HG02642 (cell line): Measurements from ENCODE around the gene ZNF202.
A peak's percentile ranks its signal among the peaks of the same experiment; 100 is the strongest.
"Not testable (repeated sequence)": the region's sequence is repeated elsewhere in the genome, so short reads cannot be mapped to it uniquely, and the experiment has no call there.

Experiments
- ATAC-seq: cut with Tn5 transposase; IDR thresholded peaks from one replicate; pipeline ENCODE4 v1.9.1; 2021; ENCODE audit warnings: mild to moderate bottlenecking; ENCODE audit not compliant: unreplicated experiment, poor library complexity

Gene ZNF202

DNA sequence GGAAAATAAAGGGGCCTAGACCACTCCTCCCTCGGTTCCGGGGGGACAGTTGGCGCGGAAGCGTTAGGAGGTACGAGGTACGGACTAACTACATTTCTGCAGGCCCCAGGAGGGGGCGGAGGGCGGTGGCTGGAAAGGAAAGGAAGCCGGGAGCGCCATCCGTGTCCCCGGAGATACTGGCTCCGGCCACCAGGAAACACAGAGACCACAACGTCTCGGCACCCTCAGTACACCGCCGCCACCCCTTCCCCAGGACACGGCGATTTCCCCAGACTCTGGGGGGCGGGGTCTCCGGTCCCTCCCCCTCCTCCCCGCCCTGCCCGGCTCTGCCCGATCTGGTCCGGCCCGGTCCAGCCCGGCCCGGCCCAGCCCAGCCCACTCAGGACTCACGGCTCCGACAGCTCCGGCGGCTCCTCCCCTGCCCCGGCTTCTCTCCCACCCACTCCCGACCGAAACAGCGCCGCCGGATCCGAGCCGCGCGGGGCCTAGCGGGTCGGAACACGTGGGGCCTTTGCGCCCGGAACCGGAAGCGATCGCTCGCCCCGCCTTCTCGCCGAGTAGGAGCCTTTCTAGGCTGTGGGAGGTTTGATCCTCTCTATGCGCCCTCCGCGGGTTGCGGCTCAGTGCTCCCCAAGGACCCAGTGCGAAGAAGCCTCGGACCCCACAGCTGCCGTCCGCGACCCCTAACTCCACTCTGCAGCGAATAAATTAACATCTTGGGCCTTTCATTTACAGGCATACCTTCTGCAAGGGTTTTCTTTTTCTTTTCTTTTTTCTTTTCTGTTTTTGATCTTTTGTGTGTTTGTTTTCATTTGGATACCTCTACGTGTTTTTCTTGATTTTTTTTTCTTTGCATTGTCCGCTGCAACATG, at the start of gene ZNF202:
Gene ZNF202 (minus strand): TSS at position 502 of the 872 bp plus-strand sequence. CDS start 10,772 bp downstream, outside the sequence.
- peak; percentile 99 for ATAC-seq

DNA sequence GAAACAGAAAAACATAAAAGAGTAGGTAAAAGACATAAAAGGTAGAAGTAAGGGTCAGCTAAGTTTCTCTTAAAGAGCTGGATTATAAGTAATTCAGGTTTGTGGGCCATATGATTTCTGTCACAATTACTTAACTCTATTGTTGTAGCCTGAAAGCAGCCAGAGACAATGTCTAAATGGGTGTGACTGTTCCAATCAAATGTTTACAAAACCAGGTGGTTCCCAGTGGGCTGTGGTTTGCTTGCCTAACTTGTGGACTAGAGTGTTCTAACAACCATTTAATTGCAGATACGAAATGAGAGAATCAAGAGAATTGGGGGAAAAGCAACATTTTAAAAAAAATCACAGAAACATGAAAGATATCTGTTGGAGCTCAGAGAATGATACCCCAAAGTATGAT, 42.1 kb upstream of the ZNF202 start:
- ATAC-seq: no peak

DNA sequence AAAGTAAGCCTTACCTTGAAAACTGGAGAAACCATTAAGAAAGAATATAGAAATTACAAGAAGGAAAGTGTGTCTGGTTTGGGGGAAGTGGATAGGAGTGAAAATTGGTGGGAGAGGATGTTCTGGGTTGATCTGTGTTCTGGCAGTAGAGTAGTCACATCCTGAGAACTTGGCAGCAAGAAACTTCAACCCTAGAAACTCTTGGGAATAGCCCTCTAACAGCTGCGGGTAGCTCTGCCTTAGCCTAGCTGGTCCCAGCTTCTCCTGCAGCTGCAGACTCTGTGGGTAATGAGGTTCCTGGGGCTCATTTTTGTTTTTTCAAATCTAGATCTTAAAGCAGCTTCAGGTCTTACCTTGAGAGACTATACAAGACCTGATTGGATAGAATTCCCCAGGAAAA, 37.1 kb upstream of the ZNF202 start:
- no peak for ATAC-seq

DNA sequence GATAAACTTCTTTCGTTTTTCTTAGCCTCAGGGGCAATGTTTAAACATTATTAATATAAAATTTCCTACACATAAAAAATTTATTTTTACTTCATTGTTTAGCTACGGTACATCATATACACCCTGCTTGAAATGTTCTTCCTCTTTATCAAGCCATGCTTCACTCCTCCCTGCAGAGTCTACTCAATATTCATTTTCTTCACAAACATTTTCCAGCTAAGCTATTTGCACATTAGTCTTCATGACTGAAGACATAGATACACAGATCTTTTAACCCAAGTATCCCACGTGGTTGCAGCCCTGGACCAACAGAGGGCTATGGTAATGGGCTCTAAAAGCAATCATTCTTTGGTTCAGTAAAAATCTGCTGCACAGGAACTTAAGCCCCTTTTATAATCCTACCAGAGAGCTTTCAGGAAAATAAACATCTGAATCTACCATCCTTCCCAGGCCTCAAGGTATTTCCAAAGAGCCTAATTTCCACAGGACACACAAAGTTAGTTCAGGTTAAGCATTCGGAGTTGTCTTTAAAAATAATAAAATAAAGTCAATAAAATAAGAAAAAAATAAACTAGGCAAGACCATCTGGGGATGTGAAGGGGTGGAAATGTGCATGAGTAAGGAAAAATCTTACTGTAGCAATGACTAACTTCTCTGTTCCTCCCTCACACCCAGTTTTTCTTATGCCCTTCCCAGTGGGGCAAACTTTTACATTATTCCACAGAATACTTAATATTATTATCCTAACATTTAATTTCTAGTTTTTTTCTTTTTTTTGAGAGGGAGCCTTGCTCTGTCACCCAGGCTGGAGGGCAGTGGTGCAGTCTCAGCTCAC, 34.5 kb upstream of the ZNF202 start:
- no peak for ATAC-seq

DNA sequence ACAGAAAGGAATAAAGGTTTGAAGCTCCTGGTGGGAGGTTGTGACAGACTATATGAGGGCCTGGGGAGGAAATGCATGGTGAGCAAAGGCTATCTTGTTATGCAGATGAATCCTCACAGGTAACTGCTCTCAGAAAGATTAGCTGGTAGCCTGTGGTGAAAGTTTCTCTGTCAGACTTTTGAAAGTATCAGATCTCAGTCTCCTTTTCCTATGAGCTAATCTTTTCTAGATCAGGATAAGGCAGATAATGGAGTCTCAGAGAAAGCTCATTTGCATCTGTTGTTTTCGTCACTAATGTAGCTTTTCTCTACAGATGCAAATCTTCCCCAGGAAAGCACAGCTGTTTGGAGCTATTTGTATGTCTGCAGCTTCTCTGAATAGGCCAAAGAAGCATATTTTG, 33.8 kb upstream of the ZNF202 start:
- ATAC-seq: peak; percentile 59

DNA sequence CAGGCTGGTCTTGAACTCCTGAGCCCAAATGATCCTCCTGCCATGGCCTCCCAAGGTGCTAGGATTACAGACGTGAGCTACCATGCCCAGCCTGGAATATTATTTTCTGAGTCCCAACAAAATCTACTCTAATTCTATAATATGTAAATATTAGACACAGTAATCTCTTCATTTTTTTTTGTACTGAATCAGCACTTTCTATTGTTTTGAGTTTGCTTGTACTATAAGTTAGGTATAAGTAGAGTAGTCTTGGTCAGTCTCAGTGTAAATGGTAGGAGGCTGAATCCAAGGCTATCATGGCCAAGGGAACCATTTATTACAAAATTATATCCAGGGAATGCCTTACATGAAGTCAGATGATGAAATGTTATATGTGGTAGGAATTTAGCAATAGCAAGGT, 32.5 kb upstream of the ZNF202 start:
- ATAC-seq: no peak

DNA sequence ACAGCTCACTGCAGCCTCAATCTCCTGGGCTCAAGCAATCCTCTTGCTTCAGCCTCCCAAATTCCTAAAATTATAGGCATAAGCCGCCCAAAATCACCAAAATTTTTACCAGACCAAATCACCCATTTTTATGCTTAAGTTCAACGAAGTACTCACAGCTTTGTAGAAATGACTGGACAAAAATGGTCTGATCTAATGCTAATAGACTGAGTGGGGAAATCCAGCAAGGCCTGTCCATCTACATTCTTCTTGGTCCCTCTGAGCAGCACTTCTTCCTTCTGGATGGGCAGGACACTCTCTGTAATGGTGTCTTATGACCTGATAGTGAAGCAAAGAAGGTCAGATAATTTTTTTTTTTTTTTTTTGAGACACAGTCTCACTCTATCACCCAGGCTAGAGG, 31.6 kb upstream of the ZNF202 start:
- no peak for ATAC-seq

DNA sequence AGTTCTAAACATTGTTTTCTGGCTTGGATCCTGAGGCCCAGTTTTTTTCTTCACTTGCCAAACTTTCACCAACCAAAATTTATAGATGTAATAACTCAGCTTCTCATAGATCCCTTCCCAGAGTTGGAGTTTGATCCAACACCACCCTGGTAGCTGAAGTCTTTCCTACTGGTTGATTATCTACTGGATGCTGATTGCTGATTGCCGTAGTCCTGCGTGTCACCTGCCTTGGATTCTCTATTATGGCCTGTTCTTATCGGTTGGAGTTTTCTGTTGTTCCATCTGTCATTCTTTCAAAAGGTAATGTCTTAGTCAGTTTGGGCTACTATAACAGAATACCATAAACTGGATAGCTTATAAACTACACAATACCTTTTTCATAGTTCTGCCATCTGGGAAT, 30.2 kb upstream of the ZNF202 start:
- ATAC-seq: no peak

DNA sequence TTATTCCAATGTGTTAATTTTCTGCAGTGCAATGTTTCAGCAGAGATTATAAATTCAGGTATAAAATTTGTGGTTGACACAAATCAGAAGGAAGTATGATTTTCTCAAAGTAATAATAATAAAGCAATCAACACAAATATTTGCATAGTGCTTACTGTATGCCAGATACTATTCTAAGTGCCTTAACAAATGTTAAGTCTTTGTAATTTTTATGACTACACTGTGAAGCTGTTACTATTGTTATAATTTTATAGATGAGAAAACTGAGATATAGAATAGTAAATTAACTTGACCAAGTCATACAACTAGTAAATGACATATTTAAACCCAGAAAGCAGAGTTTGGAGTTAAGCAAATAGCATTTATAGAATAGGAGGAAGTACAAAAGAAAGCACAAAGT, 29.3 kb upstream of the ZNF202 start:
- no peak for ATAC-seq

DNA sequence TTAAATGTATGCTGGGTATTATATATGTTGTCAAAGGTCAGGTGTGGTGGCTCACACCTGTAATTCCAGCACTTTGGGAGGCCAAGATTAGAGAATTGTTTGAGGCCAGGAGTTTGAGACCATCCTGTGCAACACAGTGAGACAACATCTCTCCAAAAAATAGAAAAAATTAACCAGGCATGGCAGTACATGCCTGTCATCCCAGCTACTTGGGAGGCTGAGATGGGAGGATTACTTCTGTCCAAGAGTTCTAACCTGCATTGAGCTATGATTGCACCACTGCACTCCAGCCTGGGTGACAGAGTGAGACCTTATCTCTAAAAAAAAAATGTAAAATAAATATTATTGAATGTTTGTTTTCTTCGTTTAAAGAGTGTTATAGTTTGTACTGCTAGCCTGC, 24.1 kb upstream of the ZNF202 start:
- ATAC-seq: no peak

DNA sequence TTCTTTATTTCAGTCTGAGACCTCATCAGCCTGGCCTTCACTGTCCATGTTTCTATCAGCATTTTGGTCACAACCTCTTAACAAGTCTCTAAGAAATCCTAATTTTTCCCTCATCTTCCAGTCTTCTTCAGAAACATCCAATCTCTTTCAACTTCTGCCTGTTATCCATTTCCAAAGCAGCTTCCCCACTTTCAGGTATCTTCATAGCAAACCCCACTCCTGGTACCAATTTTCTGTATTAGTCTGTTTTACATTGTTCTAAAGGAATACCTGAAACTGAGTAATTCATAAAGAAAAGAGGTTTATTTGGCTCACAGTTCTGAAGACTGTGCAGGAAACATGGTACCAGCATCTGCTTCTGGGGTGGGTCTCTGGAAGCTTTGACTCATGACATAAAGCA, 21.0 kb upstream of the ZNF202 start:
- no peak for ATAC-seq

DNA sequence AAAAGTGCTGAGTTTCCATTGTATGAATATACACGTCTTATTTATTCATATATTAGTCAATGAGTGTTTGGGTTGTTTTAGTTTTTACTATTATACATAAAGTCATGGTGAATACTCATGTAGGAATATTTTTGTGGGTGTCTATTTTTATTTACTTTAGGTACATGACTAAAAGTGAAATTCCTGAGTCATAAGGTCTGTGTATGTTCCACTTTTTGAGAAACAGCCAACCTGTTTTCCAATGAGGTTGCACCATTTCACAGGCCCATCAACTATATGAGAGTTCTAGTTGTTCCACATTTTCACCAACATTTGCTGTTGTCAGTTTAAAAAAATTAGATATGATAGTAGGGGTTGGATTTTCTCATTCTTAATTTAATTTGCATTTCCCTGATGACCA, 19.4 kb upstream of the ZNF202 start:
- ATAC-seq: peak; percentile 72

DNA sequence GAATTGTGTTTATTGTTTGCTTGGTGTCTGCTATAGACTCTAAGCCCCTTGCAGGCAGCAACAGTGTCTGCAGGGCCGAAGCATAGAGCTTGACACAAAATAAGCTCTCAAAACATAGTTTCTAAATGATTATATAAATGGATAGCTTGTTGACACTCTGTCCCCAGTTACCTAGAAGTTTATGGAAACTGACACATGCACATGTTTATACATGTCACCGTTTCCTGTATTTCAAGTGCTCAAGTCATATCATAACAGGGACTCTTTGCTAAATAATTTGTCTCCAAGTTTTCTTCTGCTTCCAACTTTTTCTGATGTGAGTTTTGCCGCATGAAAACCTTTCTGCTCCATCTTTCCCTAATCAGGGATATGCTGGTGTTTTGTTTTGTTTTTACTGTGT, 16.5 kb upstream of the ZNF202 start:
- no peak for ATAC-seq

DNA sequence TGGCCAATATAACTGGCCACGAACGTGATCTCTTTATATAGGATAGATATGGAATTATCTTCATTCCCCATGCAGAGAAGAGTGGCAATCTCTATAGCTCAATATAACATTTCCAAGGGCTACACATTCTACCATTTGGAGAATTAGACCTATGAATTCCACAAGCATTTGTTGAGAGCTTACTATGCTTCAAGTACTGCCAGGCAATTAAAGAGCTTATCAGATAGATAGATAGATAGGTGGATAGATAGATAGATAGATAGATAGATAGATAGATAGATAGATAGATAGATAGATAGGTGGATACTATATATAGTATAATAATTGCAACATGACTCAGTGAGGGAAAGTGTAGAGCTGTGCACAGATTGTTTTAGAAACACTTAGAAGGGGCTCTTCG, 14.4 kb upstream of the ZNF202 start:
- no peak for ATAC-seq

DNA sequence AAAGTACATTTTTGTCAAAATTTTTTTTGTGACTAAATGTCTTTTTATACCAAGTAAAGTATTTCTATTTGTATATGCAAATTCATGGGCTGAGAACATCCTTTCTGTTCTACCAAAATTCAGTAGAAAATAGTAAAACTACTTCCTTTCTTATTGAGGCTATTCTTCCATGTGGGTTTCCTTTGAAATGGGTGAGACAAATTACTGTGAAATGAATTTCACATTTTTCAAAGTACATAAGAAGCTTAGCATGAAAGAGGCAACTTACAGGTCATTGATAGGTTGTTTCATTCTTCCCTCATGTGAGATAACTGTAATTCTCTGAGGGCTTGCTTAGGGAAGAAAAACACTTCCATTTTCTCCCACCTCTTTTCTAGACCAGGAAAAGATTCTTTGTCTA, 13.9 kb upstream of the ZNF202 start:
- no peak for ATAC-seq

DNA sequence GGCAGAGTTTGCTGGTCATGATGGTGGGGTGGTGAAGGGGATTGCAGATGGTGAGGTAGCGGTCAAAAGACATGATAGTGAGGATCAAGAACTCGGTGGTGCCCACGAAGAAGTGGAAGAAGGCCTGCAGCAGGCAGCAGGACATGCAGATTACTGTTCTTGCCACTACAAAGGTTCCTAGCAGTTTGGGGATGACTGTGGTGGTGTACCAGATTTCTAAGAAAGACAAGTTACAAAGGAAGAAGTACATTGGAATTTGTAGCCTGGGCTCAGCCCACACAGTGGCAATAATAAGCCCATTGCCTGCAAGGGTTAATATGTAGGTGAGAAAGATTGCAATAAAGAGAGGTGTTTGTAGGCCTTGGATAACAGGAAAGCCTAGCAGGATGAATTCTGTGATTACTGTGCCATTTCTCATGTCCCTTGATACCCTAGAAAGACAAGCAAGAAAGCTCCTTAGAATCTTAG, 12.7 kb upstream of the ZNF202 start, which contains the start of gene OR6X1:
Gene OR6X1 (minus strand): TSS at position 418 of the 468 bp plus-strand sequence. CDS start 0 bp downstream, at position 418.
- no peak for ATAC-seq

DNA sequence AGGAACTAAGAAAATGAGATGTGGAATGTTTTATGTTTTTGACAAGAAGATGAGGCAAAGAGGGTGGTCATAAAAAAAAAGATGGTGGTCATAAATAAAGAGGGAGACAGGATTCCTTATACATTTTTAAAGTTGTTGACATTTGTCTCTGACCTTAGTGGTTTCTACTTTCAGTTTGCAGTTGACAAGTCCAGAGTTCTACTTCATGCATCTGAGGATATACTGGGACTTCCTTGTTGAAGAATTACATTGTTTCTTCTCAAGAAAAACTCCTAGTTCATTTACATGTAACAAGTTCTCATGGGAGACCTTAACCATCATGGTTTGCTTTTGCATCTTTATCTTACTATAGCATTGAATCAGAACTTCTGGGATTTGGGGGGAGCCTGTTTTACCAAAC, 11.7 kb upstream of the ZNF202 start:
- ATAC-seq: no peak

DNA sequence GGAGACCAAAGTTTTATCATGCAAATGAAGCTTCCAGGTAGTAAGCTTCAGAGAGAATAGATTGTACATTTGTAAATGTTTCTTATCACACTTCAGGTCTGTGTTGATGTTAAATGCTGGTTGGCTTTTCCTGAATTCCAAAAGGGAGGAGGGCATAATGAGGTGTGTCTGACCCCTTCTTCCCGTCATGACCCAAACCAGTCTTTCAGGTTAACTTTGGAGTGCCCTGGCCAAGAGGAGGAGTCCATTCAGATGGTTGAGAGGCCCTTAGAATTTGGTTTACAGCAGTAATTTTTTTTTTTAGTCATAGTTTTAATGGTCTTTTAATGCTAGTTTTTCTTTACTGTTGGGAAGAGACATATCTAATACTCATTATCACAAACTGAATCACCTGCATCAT, 10.3 kb upstream of the ZNF202 start:
- ATAC-seq: no peak

DNA sequence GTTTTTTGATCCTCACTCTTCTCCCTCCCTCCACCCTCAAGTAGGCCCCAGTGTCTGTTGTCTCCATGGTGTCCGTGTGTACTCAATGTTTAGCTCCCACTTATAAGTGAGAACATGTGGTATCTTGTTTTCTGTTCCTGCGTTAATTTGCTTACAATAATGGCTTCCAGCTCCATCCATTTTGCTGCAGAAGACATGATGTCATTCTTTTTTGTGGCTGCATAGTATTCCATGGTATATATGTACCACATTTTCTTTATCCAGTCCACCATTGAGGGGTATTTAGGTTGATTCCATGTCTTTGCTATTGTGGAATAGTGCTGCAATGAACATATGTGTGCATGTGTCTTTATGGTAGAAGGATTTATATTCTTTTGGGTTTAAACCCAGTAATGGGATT, 6.9 kb upstream of the ZNF202 start:
- ATAC-seq: not testable (repeated sequence)

DNA sequence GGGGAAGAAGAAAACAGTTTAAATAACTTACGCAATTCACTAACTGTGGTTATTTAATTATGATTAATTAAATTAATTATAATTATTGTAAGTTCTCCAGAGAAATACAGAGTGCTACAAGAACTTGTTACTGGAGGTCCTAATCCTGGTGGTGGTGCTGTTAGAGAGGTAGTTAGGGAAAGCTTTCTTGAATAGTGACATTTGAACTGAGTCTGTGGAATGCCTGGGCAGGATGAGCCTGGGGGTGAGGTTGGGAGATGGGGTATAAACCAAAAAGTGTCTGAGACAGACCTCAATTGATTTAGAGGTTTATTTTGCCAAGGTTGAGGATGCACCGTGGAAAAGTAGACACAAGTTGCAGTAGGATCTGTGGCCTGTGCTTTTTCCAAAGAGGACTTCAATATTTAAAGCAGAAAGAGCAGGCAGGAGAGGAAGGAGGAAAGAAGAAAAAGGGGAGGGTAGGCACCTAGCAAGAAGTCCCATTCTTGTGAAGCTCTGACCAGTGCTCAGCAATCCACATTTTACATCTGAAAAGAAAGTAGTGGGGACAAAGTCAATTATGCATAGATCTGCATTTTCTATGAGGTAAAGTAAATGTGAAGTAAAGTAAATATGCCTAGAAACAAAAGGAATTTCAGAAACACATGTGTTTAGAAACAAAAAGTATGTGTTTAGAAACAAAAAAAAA, 4.4 kb upstream of the ZNF202 start:
- no peak for ATAC-seq

DNA sequence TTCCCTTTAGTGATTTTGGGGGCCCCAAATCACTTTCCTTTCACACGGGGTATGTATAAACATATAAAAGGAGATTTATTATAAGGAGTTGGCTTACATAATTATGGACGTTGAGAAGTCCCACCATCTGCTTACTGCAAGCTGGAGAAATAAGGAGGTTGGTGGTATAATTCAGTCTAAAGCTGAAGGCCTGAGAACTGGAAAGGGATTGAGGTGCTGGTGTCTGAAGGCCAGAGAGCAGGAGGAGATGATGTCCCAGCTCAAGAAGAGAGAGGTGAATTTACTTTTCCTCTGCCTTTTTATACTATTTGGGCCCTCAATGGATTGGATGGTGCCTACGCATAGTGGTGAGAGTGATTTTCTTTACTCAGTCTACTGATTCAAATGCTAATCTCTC, 1.3 kb upstream of the ZNF202 start:
- no peak for ATAC-seq
